Muscle of leg (tissue), 11 donors: ENCODE data around the gene SAMD3. TPM values are rescaled to one million over a fixed set of nuclear protein-coding genes. Genes with fewer than 3 reads are reported as not detected.
"Not testable (repeated sequence)": the region's sequence is repeated elsewhere in the genome, so short reads cannot be mapped to it uniquely, and the experiment has no call there.

ENCODE experiments used
- DNase-seq: peaks from one replicate; pipeline ENCODE4 v3.0.0; 2013
- H3K27ac ChIP-seq: one replicate; pipeline ENCODE4 v1.5.1; 2013; ENCODE audit warnings: mild to moderate bottlenecking, low read length, control low read depth
- H3K27me3 ChIP-seq: one replicate; pipeline ENCODE4 v1.6.1; 2013; ENCODE audit warnings: low read length; ENCODE audit not compliant: control insufficient read depth, insufficient read depth
- H3K36me3 ChIP-seq: one replicate; pipeline ENCODE4 v1.6.1; 2013; ENCODE audit warnings: low read length; ENCODE audit not compliant: control insufficient read depth, insufficient read depth
- H3K4me1 ChIP-seq: one replicate; pipeline ENCODE4 v1.6.1; 2013; ENCODE audit warnings: low read length; ENCODE audit not compliant: control insufficient read depth, insufficient read depth
- H3K4me3 ChIP-seq: one replicate; pipeline ENCODE4 v1.5.1; 2013; ENCODE audit warnings: low read length, control low read depth
- H3K9me3 ChIP-seq: replicated peaks from 2 replicates; pipeline ENCODE4 v1.6.1; 2013; ENCODE audit warnings: low read depth, low read length; ENCODE audit not compliant: control insufficient read depth
- WGBS: methylation state at CpG from one replicate; pipeline ENCODE4 v1.1.5; 2013; ENCODE audit warnings: missing lambda C conversion rate; ENCODE audit not compliant: insufficient coverage; 5-methylcytosine and 5-hydroxymethylcytosine counted together
- polyA plus RNA-seq, 8 donors: library from polyadenylated mRNA; unstranded; fragments of 120-200 nt; gene quantifications; one replicate each; pipeline versions ENCODE4 v1.2.1 to v1.2.3, GENCODE V29; 2013; ENCODE audit warnings: inconsistent platforms in 1 of 8, low replicate concordance in 1 of 8; ENCODE audit not compliant: insufficient read length in 8 of 8, insufficient read depth in 1 of 8
- total RNA-seq: library from RNA; stranded (reverse); fragments of 120-200 nt; gene quantifications from one replicate; pipeline ENCODE4 v1.2.4, GENCODE V29; 2013

The SAMD3 gene
- total and polyA plus RNA-seq, 9 donors = 0.58 to 3.3 (median 0.95) TPM

GRCh38 chr6:130119211-130119610 lies 103.5 kb downstream of the SAMD3 start:
- Histone ChIP-seq H3K27me3 (no peaks in the 10 kb centered on the region), H3K36me3 (no peaks in the 10 kb centered on the region), H3K27ac (no peak overlapping the region), H3K4me1 (no peaks in the 10 kb centered on the region), H3K9me3 (no peaks in the 10 kb centered on the region), H3K4me3 (no peak overlapping the region)
- no CpG with 5 or more reads among the region's 1 CpG for WGBS
- no peak for DNase-seq

GRCh38 chr6:130118236-130118635 lies 104.5 kb downstream of the SAMD3 start:
- DNase-seq = peak; percentile 44
- WGBS = no CpG with 5 or more reads among the region's 6 CpGs
- H3K27me3 ChIP-seq = no peaks in the 10 kb centered on the region
- H3K36me3 ChIP-seq = no peaks in the 10 kb centered on the region
- no peak overlapping the region for H3K27ac ChIP-seq
- H3K4me1 ChIP-seq = no peaks in the 10 kb centered on the region
- no peak overlapping the region for H3K4me3 ChIP-seq
- no peaks in the 10 kb centered on the region for H3K9me3 ChIP-seq

- not testable (repeated sequence) for H3K27me3 ChIP-seq, H3K9me3 ChIP-seq, H3K4me1 ChIP-seq, DNase-seq, H3K4me3 ChIP-seq, H3K27ac ChIP-seq, H3K36me3 ChIP-seq
- WGBS = no CpG with 5 or more reads among the region's 4 CpGs
Observed at GRCh38 chr6:130117187-130117701, 105.5 kb downstream of the SAMD3 start.

GRCh38 chr6:130116273-130116672 lies 106.5 kb downstream of the SAMD3 start:
- no peak overlapping the region for H3K4me3 ChIP-seq
- 100% methylated on average over 2 of the region's 4 CpGs for WGBS
- H3K9me3 ChIP-seq = no peaks in the 10 kb centered on the region
- H3K27me3 ChIP-seq = no peaks in the 10 kb centered on the region
- DNase-seq = no peak
- H3K27ac ChIP-seq = no peak overlapping the region
- H3K4me1 ChIP-seq = no peaks in the 10 kb centered on the region
- no peaks in the 10 kb centered on the region for H3K36me3 ChIP-seq

- Histone ChIP-seq H3K36me3 (no peaks in the 10 kb centered on the region), H3K4me1 (no peaks in the 10 kb centered on the region), H3K4me3 (no peak overlapping the region), H3K27ac (no peak overlapping the region), H3K9me3 (no peaks in the 10 kb centered on the region), H3K27me3 (no peaks in the 10 kb centered on the region)
- peak; percentile 30 for DNase-seq
- 62% methylated on average over 3 of the region's 6 CpGs for WGBS
Observed at GRCh38 chr6:130115036-130115435, 107.7 kb downstream of the SAMD3 start.

- Histone ChIP-seq H3K4me3 (no peak overlapping the region), H3K9me3 (no peaks in the 10 kb centered on the region), H3K27me3 (no peaks in the 10 kb centered on the region), H3K36me3 (no peaks in the 10 kb centered on the region), H3K27ac (no peak overlapping the region), H3K4me1 (no peaks in the 10 kb centered on the region)
- no CpG with 5 or more reads among the region's 2 CpGs for WGBS
- peak; percentile 13 for DNase-seq
Observed at GRCh38 chr6:130113201-130113710, 109.5 kb downstream of the SAMD3 start.

- no peak overlapping the region for H3K27ac ChIP-seq
- DNase-seq = no peak
- no peaks in the 10 kb centered on the region for H3K36me3 ChIP-seq
- WGBS = 88% methylated on average over 1 of the region's 1 CpG
- no peaks in the 10 kb centered on the region for H3K27me3 ChIP-seq
- no peak overlapping the region for H3K4me3 ChIP-seq
- no peaks in the 10 kb centered on the region for H3K4me1 ChIP-seq
- no peaks in the 10 kb centered on the region for H3K9me3 ChIP-seq
Observed at GRCh38 chr6:130111031-130111430, 111.7 kb downstream of the SAMD3 start.

- Histone ChIP-seq H3K4me3 (no peak overlapping the region), H3K36me3 (no peaks in the 10 kb centered on the region), H3K27ac (no peak overlapping the region), H3K27me3 (no peaks in the 10 kb centered on the region), H3K4me1 (no peaks in the 10 kb centered on the region), H3K9me3 (no peaks in the 10 kb centered on the region)
- no peak for DNase-seq
- no CpG with 5 or more reads among the region's 1 CpG for WGBS
Observed at GRCh38 chr6:130107710-130108109, 115.0 kb downstream of the SAMD3 start.

GRCh38 chr6:130105996-130106704 lies 116.6 kb downstream of the SAMD3 start:
- no CpG with 5 or more reads among the region's 4 CpGs for WGBS
- DNase-seq = no peak

GRCh38 chr6:130099119-130099518 lies 123.6 kb downstream of the SAMD3 start:
- DNase-seq = no peak
- no peak overlapping the region for H3K27ac ChIP-seq
- no peak overlapping the region for H3K4me3 ChIP-seq
- WGBS = no CpG with 5 or more reads among the region's 3 CpGs
- peaks cover 5% of the 10 kb centered on the region for H3K36me3 ChIP-seq
- no peaks in the 10 kb centered on the region for H3K27me3 ChIP-seq
- no peaks in the 10 kb centered on the region for H3K4me1 ChIP-seq
- H3K9me3 ChIP-seq = no peaks in the 10 kb centered on the region

More at GRCh38 chr6:130105996-130106704, 116.6 kb downstream of the SAMD3 start:
- peaks cover 2% of the 10 kb centered on the region for H3K36me3 ChIP-seq
- H3K4me3 ChIP-seq = no peak overlapping the region
- no peak overlapping the region for H3K27ac ChIP-seq
- no peaks in the 10 kb centered on the region for H3K9me3 ChIP-seq
- H3K4me1 ChIP-seq = no peaks in the 10 kb centered on the region
- no peaks in the 10 kb centered on the region for H3K27me3 ChIP-seq
